22Rv1 (cell line): Measurements from ENCODE around the gene COL8A1.

Experiments
- ZFX ChIP-seq: fragments of 450-650 bp; IDR thresholded peaks from 2 replicates; pipeline ENCODE4 v1.6.1; 2017; ENCODE audit warnings: antibody characterized with exemption, borderline replicate concordance
- TF ChIP-seq, protein P1 (sequence below): fragments of 450-650 bp; IDR thresholded peaks from 2 replicates; pipeline ENCODE4 v1.5.1; 2017; ENCODE audit warnings: mild to moderate bottlenecking

DNA sequence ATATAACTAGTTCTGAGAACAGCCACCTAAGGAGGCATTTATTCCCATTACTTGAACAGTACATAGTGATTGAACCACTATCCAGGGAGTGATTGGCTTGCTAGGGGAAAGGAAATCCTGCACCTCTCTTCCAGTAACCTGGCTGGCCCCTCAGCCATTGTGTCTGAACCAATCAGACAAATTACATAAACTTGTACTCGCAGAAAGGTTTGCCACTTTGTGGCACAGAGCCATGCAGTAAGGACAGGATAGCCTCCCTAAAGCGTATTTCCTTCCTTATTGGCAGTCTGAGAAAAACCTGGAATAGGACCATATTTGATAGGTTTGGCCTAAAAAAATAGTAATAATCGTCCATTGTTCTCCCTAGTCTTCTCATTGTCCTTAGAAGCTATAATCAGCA lies 198.3 kb downstream of the COL8A1 start:
- TF ChIP-seq, protein P1, sequence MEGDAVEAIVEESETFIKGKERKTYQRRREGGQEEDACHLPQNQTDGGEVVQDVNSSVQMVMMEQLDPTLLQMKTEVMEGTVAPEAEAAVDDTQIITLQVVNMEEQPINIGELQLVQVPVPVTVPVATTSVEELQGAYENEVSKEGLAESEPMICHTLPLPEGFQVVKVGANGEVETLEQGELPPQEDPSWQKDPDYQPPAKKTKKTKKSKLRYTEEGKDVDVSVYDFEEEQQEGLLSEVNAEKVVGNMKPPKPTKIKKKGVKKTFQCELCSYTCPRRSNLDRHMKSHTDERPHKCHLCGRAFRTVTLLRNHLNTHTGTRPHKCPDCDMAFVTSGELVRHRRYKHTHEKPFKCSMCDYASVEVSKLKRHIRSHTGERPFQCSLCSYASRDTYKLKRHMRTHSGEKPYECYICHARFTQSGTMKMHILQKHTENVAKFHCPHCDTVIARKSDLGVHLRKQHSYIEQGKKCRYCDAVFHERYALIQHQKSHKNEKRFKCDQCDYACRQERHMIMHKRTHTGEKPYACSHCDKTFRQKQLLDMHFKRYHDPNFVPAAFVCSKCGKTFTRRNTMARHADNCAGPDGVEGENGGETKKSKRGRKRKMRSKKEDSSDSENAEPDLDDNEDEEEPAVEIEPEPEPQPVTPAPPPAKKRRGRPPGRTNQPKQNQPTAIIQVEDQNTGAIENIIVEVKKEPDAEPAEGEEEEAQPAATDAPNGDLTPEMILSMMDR: no peak
- TF ChIP-seq ZFX: no peak
